Stimulated activated CD4-positive, alpha-beta T cell treated with anti-CD3 and anti-CD28 coated beads, Interleukin-1b, Interleukin-23, amount 100 ng/mL, for 24 hours (primary cell): Measurements from ENCODE around the gene OR8B4.
"Not testable (repeated sequence)": the region's sequence is repeated elsewhere in the genome, so short reads cannot be mapped to it uniquely, and the experiment has no call there.

Source experiments
- DNase-seq, 4 experiments: peaks; one replicate each; pipeline ENCODE4 v3.0.0-alpha.2; 2020; ENCODE audit warnings: low read depth in 4 of 4, low spot score in 1 of 4

Gene OR8B4

DNA sequence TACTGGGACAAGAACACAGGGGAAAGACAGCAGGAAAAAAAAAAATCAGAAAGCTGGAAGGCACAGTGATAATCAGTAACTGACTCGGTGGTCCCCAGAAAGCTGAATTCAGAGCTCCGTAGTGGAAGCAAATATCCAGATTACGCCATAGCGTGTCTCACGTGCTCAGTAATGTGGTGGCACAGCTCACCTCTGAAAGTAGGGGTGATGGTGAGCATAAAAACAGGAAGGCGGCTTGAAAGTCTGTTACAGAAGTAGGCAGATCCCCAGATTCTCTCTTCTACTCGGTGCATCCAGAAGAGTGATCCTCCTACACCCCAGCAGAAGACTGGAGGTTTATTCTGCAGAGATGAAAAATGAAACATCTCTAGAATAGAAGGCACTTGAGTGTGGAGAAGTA is 14.8 kb downstream of the OR8B4 start:
- DNase-seq, result no peak

DNA sequence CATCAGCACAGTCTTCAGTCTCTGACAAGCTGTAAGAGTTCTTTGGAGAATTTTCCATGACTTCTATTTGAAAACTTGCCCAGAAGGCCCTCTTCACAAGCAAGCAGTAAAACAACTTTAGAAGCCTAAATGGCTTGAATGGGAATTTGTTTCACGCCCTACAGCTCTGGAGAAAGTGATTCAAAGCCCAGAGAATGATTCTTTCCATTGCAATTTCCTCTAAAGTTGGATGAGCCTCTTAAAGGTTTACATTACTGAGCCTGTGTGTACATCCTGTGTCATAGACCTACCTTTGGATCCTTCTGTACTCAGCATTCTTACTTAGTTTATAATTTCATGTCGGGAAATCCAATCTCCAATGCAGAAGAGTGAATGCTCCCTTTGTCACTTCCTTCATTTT is 19.1 kb downstream of the OR8B4 start:
- DNase-seq, result no peak

DNA sequence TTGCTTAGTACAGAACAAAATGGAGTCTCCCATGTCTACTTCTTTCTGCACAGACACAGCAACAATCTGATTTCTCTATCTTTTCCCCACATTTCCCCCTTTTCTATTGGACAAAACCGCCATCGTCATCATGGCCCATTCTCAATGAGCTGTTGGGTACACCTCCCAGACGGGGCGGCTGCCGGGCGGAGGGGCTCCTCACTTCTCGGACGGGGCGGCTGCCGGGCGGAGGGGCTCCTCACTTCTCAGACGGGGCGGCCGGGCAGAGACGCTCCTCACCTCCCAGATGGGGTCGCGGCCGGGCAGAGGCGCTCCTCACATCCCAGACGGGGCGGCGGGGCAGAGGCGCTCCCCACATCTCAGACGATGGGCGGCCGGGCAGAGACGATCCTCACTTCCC is 21.5 kb downstream of the OR8B4 start:
- DNase-seq, result not testable (repeated sequence)

- DNase-seq, result peak in 3 of 4 experiments; percentile 12 to 36 (median 20)
Observed at GRCh38 chr11:124402326-124402922, 22.2 kb downstream of the OR8B4 start.

GRCh38 chr11:124398924-124399323 is 25.7 kb downstream of the OR8B4 start, which contains the start of gene OR8B3:
TSS of gene OR8B3 (minus strand) at chr11:124399024. CDS start at chr11:124397351, 1,673 bp downstream.
- no peak for DNase-seq

DNA sequence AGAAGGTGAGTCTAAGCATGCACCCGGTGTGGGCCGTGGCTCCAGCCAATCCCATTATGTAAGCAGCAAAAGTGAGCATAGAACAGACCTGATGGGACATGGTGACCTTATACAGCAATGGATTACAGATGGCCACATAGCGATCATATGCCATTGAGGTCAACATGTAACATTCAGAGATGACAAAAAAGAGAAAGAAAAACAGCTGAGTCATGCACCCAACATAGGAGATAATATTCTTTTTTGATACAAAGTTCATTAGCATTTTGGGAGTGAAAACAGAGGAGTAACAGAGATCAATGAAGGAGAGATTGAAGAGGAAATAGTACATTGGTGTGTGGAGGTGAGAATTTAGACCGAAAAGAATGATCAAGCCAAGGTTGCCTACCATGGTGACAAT is 27.8 kb downstream of the OR8B4 start:
- not testable (repeated sequence) for DNase-seq

DNA sequence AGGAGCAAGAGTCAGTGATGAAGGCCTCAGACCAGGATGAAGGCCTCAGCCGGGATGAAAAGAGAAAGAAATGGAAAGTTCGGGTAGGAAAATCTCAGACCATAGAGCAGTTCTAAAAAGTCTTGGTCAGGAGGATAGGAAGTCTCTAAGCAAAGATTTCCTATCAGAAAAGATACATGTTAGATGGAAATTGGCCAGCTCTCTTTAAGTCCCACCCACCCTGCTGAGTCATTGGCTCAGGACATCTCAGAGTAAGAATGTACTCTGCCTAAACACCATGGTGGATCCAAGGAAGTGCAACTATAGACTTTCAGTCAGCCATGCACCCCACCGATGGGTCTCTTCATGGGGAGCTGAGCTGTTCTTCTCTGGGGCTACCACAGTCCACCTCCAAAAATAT is 30.3 kb downstream of the OR8B4 start:
- DNase-seq, result no peak

DNA sequence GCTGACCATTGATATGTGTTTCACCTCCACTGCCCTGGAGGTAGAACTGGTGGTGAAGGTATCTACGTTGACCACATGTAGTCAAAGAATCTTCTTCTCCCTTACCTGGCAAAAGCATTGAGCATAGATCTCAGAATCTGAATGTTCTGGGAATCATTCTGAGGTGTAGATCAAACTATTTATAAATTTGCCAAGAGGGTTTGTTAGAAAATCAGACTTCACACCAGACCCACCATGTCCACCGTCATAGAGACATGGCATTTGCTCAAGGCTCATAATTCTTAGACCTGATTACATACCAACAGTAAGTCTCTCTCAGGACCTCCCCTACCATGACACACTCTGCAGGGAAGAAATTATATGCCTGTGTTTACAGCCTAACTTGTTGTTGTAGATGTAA is 40.3 kb downstream of the OR8B4 start, which contains the start of gene OR8B2:
Gene OR8B2, minus strand, starts transcription at position 101 of the 400 bp plus-strand sequence. CDS start 1,156 bp downstream, outside the sequence.
- no peak for DNase-seq

- DNase-seq, result not testable (repeated sequence)
Observed at GRCh38 chr11:124382857-124383256, 41.8 kb downstream of the OR8B4 start.

DNA sequence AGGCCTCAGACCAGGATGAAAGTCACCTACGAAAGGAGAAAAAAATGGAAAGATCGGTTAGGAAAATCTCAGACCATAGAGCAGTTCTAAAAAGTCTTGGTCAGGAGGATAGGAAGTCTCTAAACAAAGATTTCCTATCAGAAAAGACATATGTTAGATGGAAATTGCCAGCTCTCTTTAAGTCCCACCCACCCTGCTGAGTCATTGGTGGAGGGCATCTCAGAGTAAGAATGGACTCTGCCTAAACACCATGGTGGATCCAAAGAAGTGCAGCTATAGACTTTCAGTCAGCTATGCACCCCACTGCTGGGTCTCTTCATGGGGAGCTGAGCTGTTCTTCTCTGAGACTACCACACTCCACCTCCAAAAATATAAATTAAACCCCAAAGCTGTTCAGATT is 44.1 kb downstream of the OR8B4 start:
- DNase-seq, result no peak

DNA sequence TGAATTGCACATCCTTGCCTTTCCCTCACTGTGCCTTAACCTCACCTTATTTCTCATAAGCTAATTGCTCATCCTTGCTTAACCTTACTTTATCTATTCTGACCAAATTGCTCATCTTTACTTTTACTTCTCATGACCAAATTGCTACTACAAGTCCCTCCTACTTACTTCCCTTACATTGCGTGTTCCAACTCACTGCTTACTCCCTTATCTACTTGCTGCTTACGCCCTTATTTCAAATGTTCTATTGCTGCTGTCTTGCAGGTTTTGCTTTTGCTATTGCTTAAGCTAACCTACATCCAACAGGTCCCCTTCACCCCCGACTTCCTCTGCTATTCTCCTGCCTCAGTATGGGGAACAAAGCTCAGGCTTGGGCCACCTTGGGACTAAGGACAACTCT is 48.4 kb downstream of the OR8B4 start:
- no peak for DNase-seq
